HG02571 (cell line): ENCODE measurements around the gene PROZ.

Source experiments
- ATAC-seq: cut with Tn5 transposase; IDR thresholded peaks from one replicate; pipeline ENCODE4 v1.9.1; 2021; ENCODE audit warnings: mild to moderate bottlenecking, moderate library complexity; ENCODE audit not compliant: unreplicated experiment

PROZ gene

GRCh38 chr13:113196970-113197737, 38.7 kb downstream of the PROZ start:
- ATAC-seq: no peak

DNA sequence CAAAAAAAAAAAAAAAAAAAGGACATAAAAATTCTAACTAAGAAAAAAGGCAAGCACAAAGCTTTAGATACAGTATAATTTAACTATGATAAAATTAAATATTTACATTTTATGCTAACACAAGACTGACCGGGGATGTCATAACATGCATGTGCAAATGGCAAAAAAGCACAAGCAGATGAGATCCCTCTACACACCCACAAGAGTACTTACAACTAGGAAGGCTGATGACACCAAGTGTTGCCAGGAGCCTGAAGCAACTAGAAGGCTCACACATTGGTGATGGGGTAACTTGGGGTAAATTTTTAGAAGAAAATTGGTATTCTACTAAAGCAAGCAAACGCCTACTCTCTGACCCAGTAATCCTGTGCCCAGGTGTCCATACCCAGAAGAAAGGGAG, 43.4 kb downstream of the PROZ start:
- no peak for ATAC-seq

- ATAC-seq: no peak
Observed at GRCh38 chr13:113202912-113203311, 44.5 kb downstream of the PROZ start.

DNA sequence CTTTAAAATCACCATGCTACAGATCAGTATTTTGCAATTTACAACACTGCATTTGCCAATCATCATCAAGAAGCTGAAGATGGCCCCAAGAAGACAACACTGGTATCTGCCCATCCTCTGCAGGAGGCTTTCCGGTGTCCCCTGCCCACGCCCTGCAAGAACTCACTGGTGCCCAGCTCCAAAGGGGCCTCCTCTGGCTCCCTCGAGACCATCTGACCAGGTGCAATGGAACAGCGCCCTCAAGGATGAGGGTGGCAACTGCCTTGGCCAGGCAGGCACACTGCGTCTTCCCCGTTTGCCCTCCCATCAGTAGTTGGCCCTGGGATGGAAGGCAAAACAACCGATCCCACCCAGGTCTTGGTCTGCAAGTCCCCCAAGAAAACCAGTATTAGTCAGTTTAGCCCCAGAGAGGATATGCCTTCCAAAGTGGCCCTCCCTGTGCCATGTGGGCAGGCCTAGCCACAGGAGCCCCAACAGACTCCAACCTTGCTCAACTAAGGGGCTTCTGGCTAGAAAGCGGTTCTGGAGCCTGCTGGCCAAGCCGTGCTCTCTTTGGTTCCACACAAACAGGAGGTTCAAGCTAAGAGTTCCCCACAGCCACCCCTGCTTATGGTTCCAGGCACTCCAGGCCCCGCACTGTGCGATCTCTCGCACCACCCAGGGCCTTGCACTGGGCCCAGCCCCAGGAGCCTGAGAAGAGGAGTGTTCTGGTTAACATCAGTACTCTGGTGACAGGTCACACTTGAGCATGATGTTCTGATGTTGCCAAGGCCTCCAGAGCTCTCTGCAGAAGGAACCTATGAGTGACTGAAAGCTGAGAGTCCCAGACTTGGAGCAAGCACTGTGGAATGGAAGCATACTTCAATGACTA, 45.3 kb downstream of the PROZ start:
- ATAC-seq: no peak

GRCh38 chr13:113204378-113204734, 45.9 kb downstream of the PROZ start:
- no peak for ATAC-seq

DNA sequence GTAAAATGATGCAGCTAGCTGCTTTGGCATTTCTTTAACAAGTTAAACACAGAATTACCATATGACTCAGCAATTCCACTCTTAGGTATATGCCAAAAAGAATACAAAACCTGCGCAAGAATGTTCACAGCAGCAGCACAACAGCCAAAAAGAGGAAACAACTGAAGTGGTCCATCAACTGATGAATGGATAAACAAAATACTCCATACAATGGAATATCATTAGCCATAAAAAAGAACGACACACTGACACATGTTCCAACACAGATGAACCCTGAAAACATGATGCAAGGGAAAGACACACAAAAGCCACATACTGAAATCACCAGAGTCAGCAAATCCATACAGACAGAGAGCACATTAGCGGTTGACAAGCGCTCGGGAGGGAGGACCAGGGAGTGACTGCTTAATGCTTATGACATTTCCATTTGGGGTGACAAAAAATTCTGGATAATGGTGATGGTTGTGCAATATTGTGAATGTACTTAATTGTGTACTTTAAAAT, 47.0 kb downstream of the PROZ start:
- no peak for ATAC-seq

DNA sequence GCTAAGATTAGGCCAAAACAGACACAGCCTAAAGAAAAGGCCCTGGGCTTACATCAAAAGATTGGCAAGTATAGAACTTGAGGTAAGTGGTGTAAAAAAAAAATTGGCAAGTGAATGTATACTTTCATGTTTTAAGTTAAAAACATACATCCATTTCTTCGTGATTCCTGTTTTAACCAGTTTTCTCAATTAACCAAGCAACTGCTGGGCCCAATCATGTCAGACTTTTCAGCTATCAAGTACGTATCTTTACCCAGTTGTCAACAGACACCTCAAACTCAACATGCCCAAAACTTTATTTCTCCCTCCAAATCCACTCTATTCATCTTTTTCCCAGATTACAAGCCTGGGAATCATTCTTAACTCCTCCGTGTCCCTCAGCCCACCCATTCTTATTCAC, 49.0 kb downstream of the PROZ start:
- ATAC-seq: no peak

GRCh38 chr13:113207890-113208420, 49.5 kb downstream of the PROZ start:
- ATAC-seq: no peak

DNA sequence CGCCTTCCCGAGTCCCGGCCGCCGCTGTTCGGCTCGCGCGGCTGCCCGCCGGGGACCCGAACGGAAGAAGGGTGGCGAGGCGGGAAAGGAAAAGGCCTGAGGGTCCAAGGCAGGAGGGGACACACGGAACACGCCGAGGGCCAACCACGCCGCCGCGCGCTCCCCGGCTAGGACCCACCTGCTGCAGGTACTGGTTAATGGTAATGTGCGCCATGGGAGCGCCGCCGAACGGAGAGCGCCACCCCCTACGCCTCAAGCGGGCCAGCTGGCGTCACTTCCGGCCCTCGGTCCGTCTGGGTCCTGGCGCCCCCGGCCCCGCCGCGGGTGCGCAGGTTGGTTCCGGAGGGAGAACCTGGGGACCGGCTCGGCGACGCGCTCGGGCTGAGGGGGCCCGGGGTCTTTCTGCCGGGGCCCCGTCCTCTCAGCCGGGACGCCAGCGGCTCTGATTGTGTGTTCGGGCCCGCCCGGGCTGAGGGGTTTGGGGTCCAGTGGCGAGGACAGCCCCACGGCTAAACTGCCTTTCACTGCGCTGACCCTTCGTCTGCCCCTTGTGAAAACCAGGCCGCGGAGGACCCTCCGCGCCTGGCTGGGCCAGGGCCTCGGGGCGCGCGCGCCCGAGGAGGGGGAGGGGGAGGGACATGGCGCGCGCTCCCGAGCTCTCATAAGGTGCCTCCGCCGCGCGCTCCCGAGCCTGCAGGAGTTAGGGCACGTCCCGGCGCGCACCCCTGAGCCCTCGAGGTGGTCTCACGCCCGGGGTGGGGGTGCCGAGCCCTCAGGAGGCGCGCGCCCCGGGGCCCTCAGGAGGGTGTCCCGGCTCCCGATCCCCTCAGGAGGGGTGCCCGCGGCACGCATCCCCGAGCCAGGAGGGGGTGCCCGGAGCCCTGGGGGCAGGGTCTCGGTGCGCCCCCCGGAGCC, 50.2 kb downstream of the PROZ start, which contains the start of gene PCID2:
TSS of gene PCID2 (minus strand) at position 249 of the 915 bp plus-strand sequence. CDS start at position 214, 35 bp downstream.
- ATAC-seq: peak; percentile 70

DNA sequence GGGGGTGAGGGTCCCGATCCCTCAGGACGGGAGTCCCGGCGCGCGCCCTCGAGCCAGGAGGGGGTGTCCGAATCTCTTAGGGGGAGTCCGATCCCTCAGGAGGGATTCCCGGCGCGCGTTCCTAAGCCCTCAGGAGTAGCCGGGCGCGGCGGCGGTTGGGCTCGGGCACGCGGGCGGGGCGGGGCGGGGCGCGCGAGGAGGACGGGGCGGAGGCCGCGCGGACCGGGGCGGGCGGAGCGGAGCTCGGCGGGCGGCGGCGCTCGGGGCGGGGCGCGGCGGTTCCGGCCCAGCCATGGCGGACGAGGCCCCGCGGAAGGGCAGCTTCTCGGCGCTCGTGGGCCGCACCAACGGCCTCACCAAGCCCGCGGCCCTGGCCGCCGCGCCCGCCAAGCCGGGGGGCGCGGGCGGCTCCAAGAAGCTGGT, 50.9 kb downstream of the PROZ start, which contains the start of gene CUL4A:
TSS of gene CUL4A (plus strand) at position 278 of the 423 bp plus-strand sequence. CDS start at position 293, 15 bp downstream.
- peak; percentile 45 for ATAC-seq

GRCh38 chr13:113209759-113210421, 51.4 kb downstream of the PROZ start:
- ATAC-seq: peak; percentile 37

DNA sequence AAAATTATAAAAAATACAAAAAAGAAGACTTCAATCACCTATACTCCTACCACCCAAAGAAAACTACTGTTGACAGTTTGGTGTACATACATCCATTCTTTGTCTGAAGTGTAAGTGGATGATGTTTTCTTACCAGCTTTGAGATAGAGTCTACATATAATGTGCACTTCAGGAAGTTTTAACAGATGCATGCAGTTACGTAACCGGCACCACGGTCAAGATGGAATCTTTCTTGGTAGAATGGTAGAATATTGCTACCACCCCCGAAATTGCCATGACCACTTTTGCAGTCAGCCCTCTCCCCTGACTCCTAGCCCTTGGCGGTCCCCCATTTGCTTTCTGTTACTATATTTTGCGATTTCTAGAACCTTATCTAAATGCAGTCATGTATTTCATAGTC, 52.4 kb downstream of the PROZ start:
- ATAC-seq: no peak

GRCh38 chr13:113211774-113212173, 53.3 kb downstream of the PROZ start:
- ATAC-seq: no peak

DNA sequence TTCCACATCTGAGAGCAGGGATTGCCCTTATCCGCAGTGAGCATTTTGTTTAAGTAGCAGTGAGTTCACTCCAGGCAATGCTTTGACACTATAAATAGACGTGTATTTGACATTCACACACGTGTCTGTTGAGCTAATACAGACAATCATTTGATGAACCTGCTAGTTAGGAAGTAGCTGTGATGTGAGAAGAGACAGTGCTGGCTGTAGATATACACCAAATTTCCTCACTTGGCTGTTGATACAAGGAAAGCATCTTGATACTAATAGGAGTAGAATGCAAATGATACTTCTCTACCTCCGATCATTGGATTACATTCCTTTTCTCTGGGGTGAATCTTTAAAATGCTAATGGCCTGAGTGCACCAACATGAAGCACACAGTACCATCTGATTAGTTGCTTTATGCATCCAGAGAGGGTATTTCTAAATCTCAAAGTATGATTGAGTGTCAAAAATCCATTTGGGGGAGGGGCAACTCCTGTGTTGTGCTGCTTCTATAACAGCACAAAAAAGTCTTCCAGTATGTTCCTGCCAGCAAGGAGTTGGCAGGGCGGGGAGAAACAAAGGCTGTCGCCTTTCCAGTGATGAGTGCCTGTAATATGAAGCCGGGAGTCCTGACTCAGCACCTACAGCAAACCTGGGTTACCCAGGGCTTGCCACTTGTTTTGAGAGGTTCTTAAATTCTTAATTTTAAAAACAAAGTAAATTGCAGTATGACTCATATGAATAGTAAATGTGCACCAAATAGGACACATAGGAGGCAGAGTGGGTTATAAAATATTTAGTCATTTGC, 58.0 kb downstream of the PROZ start:
- no peak for ATAC-seq

DNA sequence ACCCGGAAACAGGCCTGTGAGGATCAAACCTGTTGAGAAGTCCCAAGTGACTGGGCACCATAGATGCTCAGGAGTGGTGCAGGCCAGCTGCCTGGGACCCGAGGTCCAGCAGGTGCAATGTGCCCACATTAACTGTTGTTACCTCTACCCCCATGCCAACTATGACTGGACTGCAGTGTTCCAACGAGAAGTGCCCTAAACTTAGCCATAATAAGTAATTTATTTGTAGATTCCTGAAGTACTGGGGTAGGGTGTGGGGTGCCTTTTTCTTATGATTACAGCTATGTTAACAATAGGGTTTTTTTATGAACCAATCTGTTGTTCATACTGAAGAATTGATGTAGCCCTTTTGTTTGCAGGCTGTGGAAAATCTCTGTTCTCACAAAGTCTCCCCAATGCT, 60.1 kb downstream of the PROZ start:
- no peak for ATAC-seq

DNA sequence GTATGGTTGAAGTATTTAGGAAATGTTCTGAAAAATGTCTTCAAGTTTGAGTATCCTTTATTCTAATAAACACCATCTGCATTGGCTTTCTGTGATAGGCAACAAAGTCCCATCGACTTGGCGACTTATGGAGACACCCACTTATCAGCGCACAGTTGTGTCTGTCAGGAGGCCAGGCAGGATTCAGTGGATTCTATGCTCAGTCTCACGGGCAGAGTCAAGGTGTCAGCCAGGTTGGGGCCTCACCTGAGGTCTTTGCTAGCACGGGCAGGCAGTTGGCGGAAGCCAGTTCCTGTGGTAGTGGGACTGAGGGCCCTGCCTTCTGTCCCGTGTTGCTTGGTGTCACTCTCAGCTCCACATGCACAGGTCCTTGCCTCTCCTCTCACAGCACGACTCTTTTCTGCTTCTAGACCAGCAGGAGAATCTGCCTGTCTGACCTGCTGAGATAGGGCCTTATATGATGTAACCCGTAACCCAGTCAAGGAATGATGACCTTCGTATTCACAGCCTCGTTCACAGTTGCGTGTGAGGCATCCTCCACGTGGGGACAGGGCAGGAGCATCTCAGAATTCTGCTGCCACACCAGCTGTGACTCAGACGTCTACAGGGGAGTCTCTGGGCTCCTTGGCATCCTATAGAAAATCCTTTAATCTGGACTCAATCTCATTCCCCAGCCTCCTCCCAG, 61.0 kb downstream of the PROZ start:
- no peak for ATAC-seq

DNA sequence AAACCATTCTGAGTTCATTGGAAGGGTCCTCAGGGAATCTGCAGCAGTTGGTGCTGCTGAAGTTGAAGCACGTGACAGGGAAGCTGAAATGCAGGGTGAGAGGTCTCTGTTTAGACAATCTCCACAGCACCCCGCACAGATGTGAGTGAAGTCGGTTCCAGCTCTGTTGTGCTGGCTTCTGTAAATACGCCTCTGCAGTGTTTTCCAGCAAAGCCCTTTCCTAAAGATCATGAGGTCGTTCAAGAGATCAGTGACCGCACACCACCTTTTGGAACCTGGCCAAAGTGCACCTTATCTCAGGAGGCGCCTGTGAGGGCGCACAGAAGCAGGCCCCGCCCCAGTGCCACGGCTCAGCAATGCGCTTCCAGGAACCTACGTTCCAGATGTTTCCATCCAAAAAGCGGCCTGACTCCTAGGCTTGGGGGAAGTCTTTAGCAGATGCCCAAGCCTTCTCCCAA, 61.7 kb downstream of the PROZ start:
- no peak for ATAC-seq

DNA sequence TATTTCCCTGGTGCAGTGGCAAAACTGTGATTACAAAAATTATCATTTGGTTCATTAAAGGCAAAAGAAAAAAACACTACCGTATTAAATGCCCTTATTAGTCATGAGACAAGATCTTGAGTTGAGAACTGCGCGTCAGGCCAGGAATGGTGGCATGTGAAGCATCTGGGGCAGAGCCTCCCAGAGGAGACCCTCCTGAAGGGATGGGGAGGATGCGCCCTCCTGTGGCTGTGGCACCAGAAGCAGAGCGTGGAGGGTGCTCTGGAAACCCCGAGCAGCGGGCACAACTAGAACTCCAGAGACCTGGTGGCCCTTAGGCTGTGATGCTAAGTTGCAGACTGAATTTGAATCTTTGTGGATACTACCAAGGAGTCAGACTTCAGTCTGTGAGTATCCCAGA, 62.4 kb downstream of the PROZ start:
- no peak for ATAC-seq
